Spleen (tissue), 11 donors: ENCODE measurements around the gene FHAD1. TPM values are rescaled to one million over a fixed set of nuclear protein-coding genes. Genes with fewer than 3 reads are reported as not detected.

ENCODE experiments used
- DNase-seq: peaks from one replicate; pipeline ENCODE4 v3.0.0-alpha.2; 2020
- H3K27ac ChIP-seq, 8 donors: fragments of 200-600 bp; sonication (generic) in 7 of 8; 1 replicate in 4 of 8; 2 replicates in 4 of 8; pipeline versions ENCODE4 v1.5.0 to v1.8.0; 2016 to 2021; ENCODE audit warnings: inconsistent platforms in 4 of 8, mild to moderate bottlenecking in 4 of 8, moderate library complexity in 1 of 8
- H3K27me3 ChIP-seq, 7 donors: fragments of 200-600 bp; sonication (generic) in 6 of 7; replicated peaks in 1 of 7; 1 replicate in 4 of 7; 2 replicates in 3 of 7; pipeline versions ENCODE4 v1.5.0 to v1.8.0; 2016 to 2021; ENCODE audit warnings: inconsistent platforms in 3 of 7, mild to moderate bottlenecking in 1 of 7
- H3K36me3 ChIP-seq, 6 donors: fragments of 200-600 bp; sonication (generic) in 5 of 6; 1 replicate in 4 of 6; 2 replicates in 2 of 6; pipeline versions ENCODE4 v1.5.0 to v1.8.0; 2016 to 2021; ENCODE audit warnings: inconsistent platforms in 2 of 6
- H3K4me1 ChIP-seq, 6 donors: fragments of 200-600 bp; sonication (generic) in 5 of 6; 1 replicate in 3 of 6; 2 replicates in 3 of 6; pipeline versions ENCODE4 v1.5.0 to v1.8.0; 2016 to 2021; ENCODE audit warnings: inconsistent platforms in 3 of 6
- H3K4me3 ChIP-seq, 8 donors: fragments of 200-600 bp; sonication (generic) in 7 of 8; 1 replicate in 4 of 8; 2 replicates in 4 of 8; pipeline versions ENCODE4 v1.5.0 to v1.8.0; 2016 to 2021; ENCODE audit warnings: inconsistent platforms in 4 of 8, mild to moderate bottlenecking in 4 of 8, moderate library complexity in 2 of 8
- H3K9me3 ChIP-seq, 8 donors: fragments of 200-600 bp; sonication (generic) in 7 of 8; 1 replicate in 4 of 8; 2 replicates in 4 of 8; pipeline versions ENCODE4 v1.5.0 to v1.8.0; 2016 to 2021; ENCODE audit warnings: inconsistent platforms in 4 of 8
- CTCF ChIP-seq, 11 experiments: fragments of 200-600 bp in 7 of 11; fragments of 450-650 bp in 4 of 11; sonication (generic) in 4 of 11; IDR thresholded peaks in 8 of 11; conservative IDR thresholded peaks in 3 of 11; 1 replicate in 7 of 11; 2 replicates in 4 of 11; pipeline versions ENCODE4 v1.4.0 to v1.8.0; 2016 to 2021; ENCODE audit warnings: antibody characterized with exemption in 11 of 11, inconsistent platforms in 4 of 11, mild to moderate bottlenecking in 1 of 11
- POLR2A ChIP-seq, 3 donors: fragments of 450-650 bp; IDR thresholded peaks; one replicate each; pipeline ENCODE4 v1.5.1; 2017; ENCODE audit warnings: antibody characterized with exemption in 3 of 3, mild to moderate bottlenecking in 1 of 3
- POLR2AphosphoS5 ChIP-seq, 3 donors: sonication (generic); formaldehyde crosslinking; IDR thresholded peaks; one replicate each; pipeline ENCODE4 v1.5.1; 2017; ENCODE audit warnings: antibody characterized with exemption in 3 of 3
- WGBS, 5 donors: extraction: QIAGEN DNeasy Blood & Tissue Kit in 3 of 5; methylation state at CpG; one replicate each; pipeline versions ENCODE4 v1.1.5 to v1.1.7; 2013 to 2018; 5-methylcytosine and 5-hydroxymethylcytosine counted together
- intact Hi-C: fragments of 100-400 bp; cut with DNase I; formaldehyde crosslinking; loops from one replicate; pipeline ENCODE4 v1.15.0; 2023; ENCODE audit warnings: low total_unique reads
- polyA plus RNA-seq, 3 donors: library from polyadenylated mRNA; stranded (reverse); fragments of 200-250 nt; gene quantifications; one replicate each; pipeline ENCODE4 v1.2.1, GENCODE V29; 2013
- total RNA-seq, 7 donors: library from RNA; depleted of rRNA in 3 of 7; stranded (reverse); fragments of >200 nt in 3 of 7; fragmentation: NEBNext Ultra II Directional in 4 of 7; extraction: Animal tissue kit (Norgen Biotek cat#: 25700) in 4 of 7; gene quantifications; one replicate each; pipeline versions ENCODE4 v1.1.0 to v1.2.1, GENCODE V29; 2016 to 2021
- donor health status: healthy with polysubstance abuse.
- donor health status: DM: no; HTN: no; CAD: no; lungs with moderate emphysema.
- donor health status: DM: no; HTN: no; CAD: no.
- donor health status: Bipolar disorder and iron deficiency.
- donor health status: healthy.
- donor health status: DM: no; HTN: no; CAD: no.
- donor health status: DM: yes; HTN: yes; CAD: no.

The FHAD1 gene
- total and polyA plus RNA-seq, 10 donors = 0.22 to 1.0 (median 0.28) TPM; not detected in 3

GRCh38 chr1:15222653-15223303 is 24.2 kb upstream of the FHAD1 start:
- Histone ChIP-seq H3K4me3 (no peak overlapping the region), H3K36me3 (peaks cover 0 to 9% (median 0%) of the 10 kb centered on the region in 6 donors), H3K4me1 (peaks cover 0 to 25% (median 13%) of the 10 kb centered on the region in 6 donors), H3K27ac (no peak overlapping the region), H3K9me3 (no peaks in the 10 kb centered on the region), H3K27me3 (no peaks in the 10 kb centered on the region)
- TF ChIP-seq POLR2AphosphoS5 (IDR thresholded peaks at IDR 0.05) (no peak), CTCF (IDR thresholded peaks at IDR 0.05 in 8 of 11, conservative IDR thresholded peaks at IDR 0.05 in 3 of 11) (no peak), POLR2A (IDR thresholded peaks at IDR 0.05) (no peak)
- DNase-seq = no peak
- WGBS, 5 donors = 88 to 95% (median 92%) methylated on average over 4 of the region's 4 CpGs
- intact Hi-C loops = no loop called here

GRCh38 chr1:15224259-15224869 is 22.7 kb upstream of the FHAD1 start:
- H3K27me3 ChIP-seq = no peaks in the 10 kb centered on the region
- no peak for DNase-seq
- H3K27ac ChIP-seq = peak overlapping the region in 3 of 8 donors; percentile 1 to 19 (median 8)
- no peak overlapping the region for H3K4me3 ChIP-seq
- H3K9me3 ChIP-seq = no peaks in the 10 kb centered on the region
- WGBS, 5 donors = 48 to 67% (median 61%) methylated on average over 8 of the region's 8 CpGs
- TF ChIP-seq CTCF (IDR thresholded peaks at IDR 0.05 in 8 of 11, conservative IDR thresholded peaks at IDR 0.05 in 3 of 11) = no peak
- TF ChIP-seq POLR2AphosphoS5 (IDR thresholded peaks at IDR 0.05) = no peak
- no peak for TF ChIP-seq POLR2A (IDR thresholded peaks at IDR 0.05)
- H3K36me3 ChIP-seq = peaks cover 0 to 7% (median 0%) of the 10 kb centered on the region in 6 donors
- peaks cover 0 to 15% (median 7%) of the 10 kb centered on the region in 6 donors for H3K4me1 ChIP-seq
- intact Hi-C loops = no loop called here

- Histone ChIP-seq H3K4me3 (no peak overlapping the region), H3K27ac (peak overlapping the region in 2 of 8 donors; percentile 8 to 19), H3K27me3 (no peaks in the 10 kb centered on the region), H3K9me3 (no peaks in the 10 kb centered on the region), H3K36me3 (peaks cover 0 to under 1% (median 0%) of the 10 kb centered on the region in 6 donors), H3K4me1 (peaks cover 0 to 15% (median 7%) of the 10 kb centered on the region in 6 donors)
- intact Hi-C loops = no loop called here
- TF ChIP-seq POLR2A (IDR thresholded peaks at IDR 0.05) = no peak
- TF ChIP-seq POLR2AphosphoS5 (IDR thresholded peaks at IDR 0.05) = no peak
- no peak for TF ChIP-seq CTCF (IDR thresholded peaks at IDR 0.05 in 8 of 11, conservative IDR thresholded peaks at IDR 0.05 in 3 of 11)
- WGBS, 5 donors = 56 to 82% (median 68%) methylated on average over 4 of the region's 4 CpGs
- DNase-seq = no peak
Measured at GRCh38 chr1:15224974-15225373, 22.0 kb upstream of the FHAD1 start.

- no peak for DNase-seq
- H3K9me3 ChIP-seq = no peaks in the 10 kb centered on the region
- H3K27ac ChIP-seq = no peak overlapping the region
- no peaks in the 10 kb centered on the region for H3K27me3 ChIP-seq
- intact Hi-C loops = no loop called here
- H3K4me1 ChIP-seq = peaks cover 0 to 15% (median 7%) of the 10 kb centered on the region in 6 donors
- TF ChIP-seq POLR2AphosphoS5 (IDR thresholded peaks at IDR 0.05) (no peak), CTCF (IDR thresholded peaks at IDR 0.05 in 8 of 11, conservative IDR thresholded peaks at IDR 0.05 in 3 of 11) (no peak), POLR2A (IDR thresholded peaks at IDR 0.05) (no peak)
- WGBS, 5 donors = 78 to 90% (median 81%) methylated on average over 4 of the region's 4 CpGs
- no peak overlapping the region for H3K4me3 ChIP-seq
- H3K36me3 ChIP-seq = no peaks in the 10 kb centered on the region
Measured at GRCh38 chr1:15225461-15225860, 21.6 kb upstream of the FHAD1 start.
